ENCODE data around the gene GCAT. TPM values are rescaled to one million over a fixed set of nuclear protein-coding genes. Genes with fewer than 3 reads are reported as not detected.
A peak's percentile ranks its signal among the peaks of the same experiment; 100 is the strongest.
"Not testable (repeated sequence)": the region's sequence is repeated elsewhere in the genome, so short reads cannot be mapped to it uniquely, and the experiment has no call there.

Gene GCAT
- total RNA-seq, 2 donors from 2014 or later: 16.7 to 19.0 TPM

DNA sequence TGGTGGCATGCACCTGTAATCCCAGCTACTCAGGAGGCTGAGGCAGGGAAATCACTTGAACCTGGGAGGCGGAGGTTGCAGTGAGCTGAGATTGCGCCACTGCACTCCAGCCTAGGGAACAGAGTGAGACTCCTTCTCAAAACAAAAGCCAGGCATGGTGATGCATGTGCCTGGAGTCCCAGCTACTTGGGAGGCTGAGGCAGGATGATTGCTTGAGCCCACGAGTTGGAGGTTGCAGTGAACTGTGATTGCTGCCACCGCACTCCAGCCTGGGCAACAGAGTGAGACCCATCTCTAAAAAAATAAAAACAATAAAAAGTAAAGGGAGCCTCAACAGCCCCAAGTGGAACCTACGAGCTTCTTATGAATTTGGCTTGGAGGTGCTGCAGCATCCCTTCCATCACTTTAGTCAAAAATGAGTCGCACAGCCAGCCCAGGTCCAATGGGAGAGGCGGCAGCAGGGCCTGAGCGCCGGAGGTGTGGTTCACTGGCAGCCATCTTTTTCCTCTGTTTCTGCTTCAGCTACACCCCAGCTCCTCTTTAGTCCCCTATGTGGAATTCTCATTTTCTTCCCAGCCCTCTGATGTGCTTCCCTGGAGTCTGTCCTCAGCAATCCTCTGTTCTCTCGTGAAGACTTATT is 29.2 kb upstream of the GCAT start:
- DNase-seq (no peak), ATAC-seq (no peak)
- intact Hi-C loops (cut with DNase I): no loop called here

DNA sequence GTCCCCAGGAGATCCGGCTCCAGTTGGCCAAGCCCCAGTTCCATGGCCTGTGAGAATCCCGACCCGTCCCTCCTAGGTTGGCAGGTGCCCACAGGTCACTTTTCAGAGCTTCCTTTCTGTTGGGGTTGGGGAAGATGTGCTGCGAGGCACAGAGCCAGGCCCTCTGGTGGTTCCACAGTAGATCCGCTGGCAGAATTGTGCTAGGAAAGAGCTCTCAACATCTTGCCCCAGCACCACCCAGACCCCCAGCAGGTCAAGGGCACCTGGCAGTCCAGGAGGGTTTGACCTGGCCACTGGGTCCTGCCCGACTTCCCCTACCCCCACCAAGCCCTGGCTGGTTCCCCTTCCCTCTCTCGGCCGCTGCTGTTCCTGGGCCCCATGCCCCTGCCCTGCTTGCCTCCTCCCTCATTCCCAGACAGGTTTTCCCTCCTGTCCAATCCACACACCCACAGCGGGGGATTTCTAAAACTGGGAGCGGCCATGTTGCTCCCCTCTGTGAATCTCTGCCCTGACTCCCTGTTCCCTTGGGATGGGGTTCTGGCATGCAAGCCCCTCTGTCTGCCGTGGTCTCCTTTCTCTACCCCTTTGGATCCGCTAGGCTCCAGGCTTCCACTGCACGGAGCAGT is 26.2 kb upstream of the GCAT start:
- no peak for ATAC-seq
- no peak for DNase-seq
- intact Hi-C loops (cut with DNase I): no loop called here

DNA sequence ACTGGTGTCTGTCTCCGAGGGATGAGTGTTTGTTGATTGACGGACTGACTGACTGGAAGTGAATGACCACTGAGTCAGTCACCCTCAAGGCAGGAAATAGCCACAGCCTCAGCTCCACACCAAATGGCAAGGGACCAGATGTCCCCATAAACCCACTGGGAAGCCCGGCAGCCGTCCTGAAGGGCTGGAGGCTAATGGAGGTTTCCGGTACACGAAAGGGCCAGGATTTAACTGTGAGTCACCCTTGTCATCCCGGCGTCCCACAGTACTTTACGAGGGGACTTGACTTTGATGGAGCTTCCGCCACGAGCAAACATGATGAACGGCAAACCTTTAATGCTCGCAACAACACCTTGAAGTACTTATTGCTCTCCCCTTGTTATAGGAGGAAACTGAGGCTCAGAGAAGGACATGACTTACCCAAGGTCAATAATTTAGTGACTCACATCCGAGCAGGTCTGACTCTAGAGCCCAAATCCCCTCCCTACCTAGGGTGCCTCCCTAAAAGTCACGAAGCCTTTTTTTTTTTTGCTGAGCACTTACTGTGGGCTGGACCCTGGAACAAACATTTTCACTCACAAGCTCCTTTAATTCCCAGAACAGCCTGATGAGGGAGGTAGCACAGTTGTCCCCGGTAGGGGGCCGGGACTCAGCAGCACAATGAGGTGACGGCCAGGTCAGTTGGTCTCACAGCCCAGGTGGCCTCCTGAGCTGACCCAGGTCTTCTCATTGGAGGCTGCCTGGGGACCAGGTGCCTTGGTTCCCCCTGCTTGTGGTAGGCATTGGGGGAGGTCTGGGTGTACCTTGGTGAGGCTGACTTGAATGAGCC is 25.2 kb upstream of the GCAT start:
- ATAC-seq (no peak), DNase-seq (no peak)
- intact Hi-C loops (cut with DNase I): no loop called here

DNA sequence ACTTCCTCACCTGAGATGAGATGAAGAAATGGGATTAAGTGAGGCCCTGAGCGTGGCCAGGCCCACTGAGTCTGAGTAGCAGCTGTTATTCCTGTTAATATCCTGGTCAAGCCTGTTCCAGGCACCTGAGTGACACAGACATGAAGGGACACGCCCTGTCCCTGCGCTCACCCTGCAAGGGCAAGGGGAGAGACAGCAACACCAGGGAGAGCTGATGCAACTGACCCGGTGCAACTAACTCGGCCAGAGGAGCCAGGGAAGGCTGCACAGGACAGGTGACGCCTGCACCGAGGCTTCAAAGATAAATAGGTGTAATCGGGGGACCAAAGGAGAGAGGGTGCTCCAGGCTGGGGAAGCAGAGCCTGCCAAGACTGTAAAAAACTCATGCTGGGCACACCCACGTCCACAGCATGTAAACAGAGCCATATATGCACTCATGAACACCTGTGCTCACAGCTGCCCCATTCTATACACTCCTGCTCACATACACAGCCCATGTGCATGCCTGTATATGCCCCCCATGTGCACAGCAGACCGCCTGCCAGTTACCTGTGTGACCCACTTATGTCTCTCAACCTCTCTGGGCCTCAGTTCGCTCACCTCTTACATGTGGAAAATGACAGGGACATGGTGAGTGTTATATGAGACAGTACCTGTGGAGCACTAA is 22.8 kb upstream of the GCAT start:
- no peak for ATAC-seq

DNA sequence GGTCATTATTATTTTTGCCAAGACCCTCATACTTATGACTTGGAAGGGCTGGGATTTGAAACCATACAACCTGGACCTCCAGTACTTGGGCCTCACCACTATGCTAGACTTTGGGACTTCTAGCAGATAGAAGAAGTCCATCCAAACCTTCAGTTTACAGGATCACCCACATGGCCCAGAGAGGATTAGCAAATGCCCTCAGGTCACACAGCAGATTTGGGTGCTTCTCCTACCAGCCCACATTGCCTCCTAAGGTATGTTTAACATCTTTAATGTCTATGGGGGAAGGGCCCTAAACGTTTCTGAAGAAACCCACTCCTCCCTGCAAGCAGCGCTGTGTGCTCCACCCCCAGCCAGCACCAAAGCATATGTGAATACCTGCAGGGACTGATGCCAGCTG is 17.5 kb upstream of the GCAT start:
- intact Hi-C loops (cut with DNase I): loop anchor here (10.0 kb wide), 2 partner anchors 85 to 145 kb away; no protein-coding TSS in a partner anchor
- DNase-seq (no peak), ATAC-seq (no peak)

More for the DNA sequence above, 22.8 kb upstream of the GCAT start:
- intact Hi-C loops (cut with DNase I): no loop called here
- DNase-seq: no peak

DNA sequence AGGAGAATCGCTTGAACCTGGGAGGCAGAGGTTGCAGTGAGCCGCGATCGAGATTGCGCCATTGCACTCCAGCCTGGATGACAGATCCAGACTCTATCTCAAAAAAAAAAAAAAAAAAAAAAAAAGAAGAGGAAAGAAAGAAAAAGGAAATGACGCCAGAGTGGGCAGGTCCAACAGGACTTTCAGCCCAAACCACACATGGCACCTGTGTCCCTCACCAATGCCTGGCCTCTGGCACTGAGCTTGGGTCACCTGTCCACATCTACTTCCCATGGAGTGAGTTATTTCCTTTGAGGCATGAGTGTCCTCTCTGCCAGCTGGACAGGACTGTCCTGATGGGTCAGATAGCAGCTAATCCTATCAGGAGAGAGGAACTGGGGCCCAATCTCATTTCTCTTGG is 15.2 kb upstream of the GCAT start:
- DNase-seq (no peak), ATAC-seq (no peak)
- intact Hi-C loops (cut with DNase I): loop anchor here (10.0 kb wide), 2 partner anchors 88 to 148 kb away; no protein-coding TSS in a partner anchor

DNA sequence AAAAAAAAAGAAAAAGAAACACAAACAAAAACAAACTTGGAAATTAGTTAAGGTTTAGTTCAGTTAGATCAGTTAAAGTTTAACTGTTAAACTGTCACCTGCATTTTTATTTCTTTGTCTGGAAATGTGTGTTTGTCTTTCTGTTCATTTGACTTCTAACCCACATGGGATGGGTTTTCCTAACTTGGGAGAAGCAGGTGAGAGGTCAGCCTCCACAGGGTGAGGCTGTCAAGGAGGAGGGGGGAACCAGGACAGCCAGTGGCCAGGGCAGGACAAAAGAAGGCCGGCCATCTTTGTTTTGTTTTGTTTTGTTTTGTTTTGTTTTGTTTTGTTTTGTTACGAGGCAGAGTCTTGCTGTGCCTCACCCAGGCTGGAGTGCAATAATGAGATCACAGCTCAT is 13.4 kb upstream of the GCAT start:
- ATAC-seq (no peak), DNase-seq (no peak)
- intact Hi-C loops (cut with DNase I): loop anchor here (10.0 kb wide), 2 partner anchors 90 to 150 kb away; no protein-coding TSS in a partner anchor

DNA sequence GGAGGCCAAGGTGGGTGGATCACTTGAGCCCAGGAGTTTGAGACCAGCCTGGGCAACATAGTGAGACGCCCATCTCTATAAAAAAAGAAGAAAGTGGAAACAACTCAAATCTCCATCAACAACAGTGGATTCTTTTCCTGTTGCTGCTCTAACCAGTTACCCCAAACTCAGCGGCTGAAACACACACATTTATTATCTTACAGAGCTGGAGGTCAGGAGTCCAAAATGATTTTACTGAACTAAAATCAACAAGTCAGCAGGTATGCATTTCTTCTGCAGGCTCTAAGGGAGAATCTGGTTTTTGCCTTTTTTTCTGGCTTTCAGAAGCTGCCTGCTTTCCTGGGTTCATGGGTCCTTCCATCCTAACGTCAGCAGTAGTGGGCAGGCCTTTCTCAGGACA is 11.7 kb upstream of the GCAT start:
- DNase-seq: no peak
- ATAC-seq: no peak
- intact Hi-C loops (cut with DNase I): loop anchor here (10.0 kb wide), 2 partner anchors 91 to 151 kb away; no protein-coding TSS in a partner anchor

DNA sequence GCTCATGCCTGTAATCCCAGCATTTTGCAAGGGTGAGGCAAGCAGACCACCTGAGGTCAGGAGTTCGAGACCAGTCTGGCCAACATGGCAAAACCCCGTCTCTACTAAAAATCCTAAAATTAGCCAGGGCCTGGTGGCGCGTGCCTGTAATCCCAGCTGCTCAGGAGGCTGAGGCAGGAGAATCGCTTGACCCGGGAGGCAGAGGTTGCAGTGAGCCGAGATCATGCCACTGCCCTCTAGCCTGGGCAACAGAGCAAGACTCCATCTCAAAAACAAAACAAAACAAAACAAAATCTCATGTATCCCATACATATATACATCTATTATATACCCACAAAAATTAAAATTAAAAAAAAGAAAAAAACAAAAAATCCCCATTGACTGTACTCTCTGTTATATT is 10.5 kb upstream of the GCAT start:
- DNase-seq, ATAC-seq: not testable (repeated sequence)
- intact Hi-C loops (cut with DNase I): loop anchor here (10.0 kb wide), 2 partner anchors 92 to 152 kb away; no protein-coding TSS in a partner anchor

DNA sequence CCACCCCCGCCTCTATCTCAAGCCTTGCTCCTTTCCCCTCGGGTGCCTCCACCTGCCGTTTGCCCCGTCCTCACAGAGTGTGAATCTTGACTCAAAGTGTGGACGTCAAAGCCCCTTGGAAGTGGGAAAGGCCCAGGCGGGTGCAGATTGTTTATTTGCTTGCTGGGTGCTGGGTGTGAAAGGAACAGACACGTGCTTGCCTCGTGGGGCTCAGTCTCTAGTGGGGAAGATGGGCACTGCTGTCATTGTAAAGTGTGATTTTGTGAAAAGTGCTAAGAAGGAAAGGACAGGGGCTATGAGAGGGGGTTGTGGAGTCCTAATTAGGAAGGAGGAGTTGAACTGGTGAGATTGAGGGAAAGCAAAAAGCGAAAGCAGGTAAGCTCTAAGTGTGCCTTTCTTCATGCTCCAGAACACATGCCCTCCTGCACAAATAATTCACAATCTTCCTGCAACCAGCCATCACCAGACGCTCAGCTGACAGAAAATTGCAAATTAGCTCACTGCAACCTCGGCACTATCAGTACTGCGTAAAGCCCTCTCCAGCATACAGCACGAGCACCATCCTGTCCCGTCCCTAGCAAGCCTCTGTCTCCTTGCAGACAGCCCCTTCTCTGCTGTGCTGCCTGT is 9.7 kb upstream of the GCAT start:
- ATAC-seq (no peak), DNase-seq (no peak)
- intact Hi-C loops (cut with DNase I): loop anchor here (10.0 kb wide), 2 partner anchors 93 to 153 kb away; no protein-coding TSS in a partner anchor

DNA sequence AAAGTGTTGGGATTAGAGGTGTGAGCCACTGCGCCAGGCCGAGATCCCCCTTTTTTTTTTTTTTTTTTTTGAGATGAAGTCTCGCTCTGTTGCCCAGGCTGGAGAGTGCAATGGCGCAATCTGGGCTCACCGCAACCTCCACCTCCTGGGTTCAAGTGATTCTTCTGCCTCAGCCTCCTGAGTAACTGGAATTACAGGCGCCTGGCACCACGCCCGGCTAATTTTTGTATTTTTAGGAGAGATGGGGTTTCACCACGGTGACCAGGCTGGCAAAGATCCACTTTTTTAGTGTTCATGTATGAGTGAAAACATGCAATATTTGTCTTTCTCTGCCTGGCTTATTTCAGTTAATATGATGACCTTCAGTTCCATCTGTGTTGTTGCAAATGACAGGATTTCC is 7.8 kb upstream of the GCAT start:
- not testable (repeated sequence) for DNase-seq, ATAC-seq
- intact Hi-C loops (cut with DNase I): loop anchor here (10.0 kb wide), 2 partner anchors 95 to 155 kb away; no protein-coding TSS in a partner anchor

DNA sequence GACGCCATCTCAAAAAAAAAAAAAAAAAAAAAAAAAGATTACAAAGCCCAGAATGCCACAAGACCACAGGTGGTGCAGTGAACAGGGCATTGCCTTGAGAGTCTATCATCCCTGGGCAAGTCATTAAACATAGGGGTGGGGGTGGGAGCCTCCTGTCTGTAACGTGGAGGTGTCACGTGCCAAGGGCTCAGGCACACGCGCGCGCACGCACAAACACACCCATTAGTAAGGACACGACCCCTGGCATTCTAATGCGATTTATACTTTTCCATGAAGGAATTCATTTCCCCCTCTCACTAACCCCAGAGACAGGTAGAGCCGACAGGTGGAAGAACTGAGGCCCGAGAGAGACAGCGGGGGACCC is 5.8 kb upstream of the GCAT start:
- intact Hi-C loops (cut with DNase I): no loop called here
- ATAC-seq: no peak
- DNase-seq: no peak

DNA sequence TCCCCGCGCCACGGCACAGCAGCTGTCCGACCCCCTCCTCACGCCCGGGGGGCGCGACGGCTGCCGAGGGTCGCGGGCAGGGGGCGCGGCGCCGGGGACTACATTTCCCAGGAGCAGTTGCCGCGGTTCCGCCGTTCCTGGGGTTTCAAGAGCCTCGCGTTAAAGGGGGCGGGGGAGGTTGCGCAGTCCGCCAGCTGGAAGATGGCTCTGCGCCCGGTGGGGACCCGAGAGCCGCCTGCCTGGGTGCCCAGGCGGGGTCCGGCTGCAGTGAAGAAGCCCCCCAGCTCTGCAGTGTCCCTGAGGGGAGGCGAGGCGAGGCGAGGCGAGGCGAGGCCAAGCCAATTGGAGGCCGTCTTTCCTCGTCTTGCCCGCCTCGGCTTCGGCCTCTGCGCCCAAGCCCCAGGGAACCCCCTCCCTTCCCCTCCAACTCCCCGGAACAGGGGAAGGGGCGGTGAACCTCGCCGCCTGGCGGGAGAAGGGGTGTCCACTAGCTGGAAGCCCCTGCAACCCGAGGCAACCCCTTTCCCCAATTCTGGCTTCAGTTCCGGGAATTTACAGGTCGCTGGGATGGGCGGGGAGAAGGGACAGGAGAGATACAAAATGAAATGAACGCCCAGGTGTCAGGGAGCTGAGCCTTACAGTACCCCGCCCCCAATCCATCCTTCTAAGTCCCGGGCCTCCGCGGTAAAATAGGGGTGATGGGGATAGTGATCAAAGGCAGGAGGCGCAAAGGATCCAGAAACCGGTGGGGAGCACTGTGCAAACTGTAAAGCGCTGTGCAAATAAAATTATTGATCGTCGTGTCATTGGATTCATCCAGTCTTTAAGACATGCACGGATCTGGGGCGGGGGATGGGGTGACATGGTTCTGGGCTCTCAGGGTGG is 5.2 kb upstream of the GCAT start:
- DNase-seq: peak; percentile 77
- peak; percentile 16 to 26 for ATAC-seq
- intact Hi-C loops (cut with DNase I): no loop called here

DNA sequence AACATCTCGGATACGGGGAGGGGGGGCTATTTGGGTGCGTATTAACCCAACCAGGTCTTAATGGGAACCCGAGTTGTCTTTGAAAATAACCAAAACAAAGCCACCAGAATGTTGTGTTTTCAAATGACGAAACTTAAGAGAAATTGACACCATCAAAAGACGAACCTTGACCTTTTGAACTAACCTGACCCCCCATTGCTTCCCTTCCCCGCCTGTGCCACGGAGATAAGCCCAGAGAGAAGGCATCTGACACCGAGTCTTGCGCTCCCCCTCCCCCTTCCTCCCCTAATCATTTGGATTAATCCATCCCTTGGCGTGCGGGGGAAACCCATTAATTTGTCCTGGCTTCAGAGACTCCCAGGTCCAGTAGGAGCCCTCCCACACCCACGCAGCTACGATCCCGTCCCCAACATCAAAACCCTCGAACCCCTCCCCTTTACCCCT is 4.5 kb upstream of the GCAT start:
- DNase-seq (no peak), ATAC-seq (no peak)
- intact Hi-C loops (cut with DNase I): no loop called here

DNA sequence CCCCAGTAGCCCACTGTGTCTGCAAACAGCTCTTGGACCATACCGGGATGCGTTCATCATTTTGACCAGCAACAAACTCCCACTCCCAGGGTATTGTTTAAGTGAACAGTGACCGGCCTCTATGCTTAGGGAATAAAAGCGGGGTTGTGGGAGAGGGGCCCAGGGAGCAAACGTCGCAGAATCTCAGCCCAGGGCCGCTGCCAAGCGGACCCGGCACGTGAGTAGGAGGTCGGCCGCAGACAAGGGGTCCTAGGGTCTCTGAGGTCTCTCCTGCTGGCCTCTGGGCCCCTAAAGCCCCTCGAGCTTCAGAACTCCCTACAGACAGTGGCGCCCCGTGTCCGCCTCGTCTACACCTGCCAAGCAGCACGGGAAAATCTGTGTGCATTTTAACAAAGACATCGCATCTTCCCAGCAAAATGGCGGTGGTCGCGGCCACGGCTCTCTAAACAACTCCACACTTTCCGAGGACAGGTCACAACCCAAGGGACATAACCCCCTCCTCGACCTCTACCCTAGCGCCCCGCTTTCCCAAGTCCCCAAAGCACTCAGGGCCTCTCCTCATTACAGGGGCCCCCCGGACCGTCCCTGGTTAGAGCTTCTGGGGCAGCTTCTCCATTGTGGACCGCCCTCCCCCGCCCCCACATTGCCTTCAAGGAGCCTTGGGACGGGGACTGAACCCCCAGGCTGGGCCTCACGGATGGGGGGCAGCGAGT is 3.9 kb upstream of the GCAT start:
- ATAC-seq (no peak), DNase-seq (no peak)
- intact Hi-C loops (cut with DNase I): no loop called here

DNA sequence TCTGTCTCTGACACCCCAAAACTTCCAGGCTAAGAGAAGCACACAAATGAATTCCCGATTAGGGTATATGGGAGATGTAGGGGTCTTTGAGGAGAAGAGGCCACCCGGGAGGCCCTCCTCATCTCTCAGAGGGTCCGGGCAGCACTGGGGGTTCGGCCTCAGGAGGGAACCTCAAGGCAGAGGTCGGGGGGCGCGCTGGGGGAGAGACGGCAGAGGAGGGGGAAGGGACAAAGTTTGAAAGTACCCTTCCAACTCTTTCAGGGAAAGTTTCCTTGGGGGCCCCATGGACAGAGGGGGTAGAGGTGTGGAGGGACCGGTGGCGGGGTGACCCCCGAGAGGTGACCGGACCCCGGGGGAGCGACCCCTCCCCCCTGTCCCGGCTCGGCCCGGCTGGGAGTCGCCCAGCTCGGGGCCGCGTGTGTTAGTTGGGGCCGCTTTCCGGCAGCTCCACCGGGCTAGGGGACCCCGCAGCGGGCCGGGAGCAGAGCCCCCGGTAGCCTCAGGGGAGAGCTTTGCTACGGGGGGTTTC is 3.3 kb upstream of the GCAT start:
- ATAC-seq: no peak
- no peak for DNase-seq

More for the DNA sequence above, 3.3 kb upstream of the GCAT start:
- intact Hi-C loops (cut with DNase I): no loop called here

Data from left cardiac atrium (tissue), 4 donors.